PC-3 (cell line): ENCODE data around the gene CPVL. TPM values are rescaled to one million over a fixed set of nuclear protein-coding genes. Genes with fewer than 3 reads are reported as not detected.

Experiments
- ATAC-seq: fragments of 200-7000 bp; cut with Tn5 transposase; 2 replicates; pipeline ENCODE4 v1.9.1; 2020; ENCODE audit warnings: mild to moderate bottlenecking, moderate library complexity
- BruUV-seq: library from RNA; stranded (reverse); fragments of 400-500 nt; replicated peaks from 2 replicates; lab custom pipeline; 2021; lab: Mats Ljungman, UMichigan
- CTCF ChIA-PET: fragments of 300-600 bp; sonication (Branson Sonifier 250); formaldehyde crosslinking; loops from one replicate; lab custom pipeline; 2022; ENCODE audit warnings: antibody characterized with exemption; lab: Charles Lee
- POLR2A ChIA-PET: fragments of 300-600 bp; sonication (Branson Sonifier 250); formaldehyde crosslinking; loops from one replicate; lab custom pipeline; 2022; ENCODE audit warnings: antibody characterized with exemption; ENCODE audit not compliant: unreplicated experiment; lab: Charles Lee
- DNase-seq: peaks from one replicate; pipeline ENCODE4 v3.0.0-alpha.2; 2015
- H2AFZ ChIP-seq: fragments of 300-600 bp; sonication (generic); 2 replicates; pipeline ENCODE4 v1.6.0; 2016; ENCODE audit warnings: antibody characterized with exemption, low read length
- H3F3A ChIP-seq: fragments of 300-600 bp; sonication (generic); one replicate; pipeline ENCODE4 v1.6.0; 2017; ENCODE audit warnings: antibody characterized with exemption, low read length, control low read depth, mild to moderate bottlenecking; ENCODE audit not compliant: unreplicated experiment
- H3K27ac ChIP-seq: fragments of 300-600 bp; sonication (generic); 2 replicates; pipeline ENCODE4 v1.5.1; 2016; ENCODE audit warnings: mild to moderate bottlenecking, low read length
- H3K27me3 ChIP-seq: fragments of 300-600 bp; sonication (generic); 2 replicates; pipeline ENCODE4 v1.6.1; 2016; ENCODE audit warnings: low read length, mixed read lengths
- H3K36me3 ChIP-seq: fragments of 300-600 bp; sonication (generic); 2 replicates; pipeline ENCODE4 v1.6.1; 2016; ENCODE audit warnings: low read depth, mixed run types, low read length, mixed read lengths
- H3K4me1 ChIP-seq: fragments of 300-600 bp; sonication (generic); 2 replicates; pipeline ENCODE4 v1.5.1; 2016; ENCODE audit warnings: low read length; ENCODE audit not compliant: insufficient read depth
- H3K4me2 ChIP-seq: fragments of 300-600 bp; sonication (generic); 2 replicates; pipeline ENCODE4 v1.6.0; 2016; ENCODE audit warnings: low read length
- H3K4me3 ChIP-seq: fragments of 300-600 bp; sonication (generic); 2 replicates; pipeline ENCODE4 v1.5.1; 2016; ENCODE audit warnings: mild to moderate bottlenecking, low read length, mixed read lengths
- H3K79me2 ChIP-seq: fragments of 300-600 bp; sonication (generic); 2 replicates; pipeline ENCODE4 v1.6.1; 2017; ENCODE audit warnings: low read length, mixed read lengths
- H3K9ac ChIP-seq: fragments of 300-600 bp; sonication (generic); 2 replicates; pipeline ENCODE4 v1.6.0; 2016; ENCODE audit warnings: mild to moderate bottlenecking, low read length
- H3K9me2 ChIP-seq: fragments of 300-600 bp; sonication (generic); replicated peaks from 2 replicates; pipeline ENCODE4 v1.6.1; 2016; ENCODE audit warnings: mixed run types, low read length, mixed read lengths
- H3K9me3 ChIP-seq: fragments of 300-600 bp; sonication (generic); 2 replicates; pipeline ENCODE4 v1.6.1; 2016; ENCODE audit warnings: low read length, mixed read lengths
- H4K20me1 ChIP-seq: fragments of 300-600 bp; sonication (generic); 2 replicates; pipeline ENCODE4 v1.6.1; 2016; ENCODE audit warnings: low read length, mixed read lengths
- EZH2 ChIP-seq: fragments of 300-600 bp; sonication (generic); IDR thresholded peaks from one replicate; pipeline ENCODE4 v1.6.1; 2017; ENCODE audit warnings: antibody characterized with exemption, mild to moderate bottlenecking, low read length; ENCODE audit not compliant: unreplicated experiment
- EZH2phosphoT487 ChIP-seq: fragments of 300-600 bp; sonication (generic); IDR thresholded peaks from 2 replicates; pipeline ENCODE4 v1.6.1; 2018; ENCODE audit warnings: mild to moderate bottlenecking, antibody characterized with exemption, low read length, borderline replicate concordance
- intact Hi-C: fragments of 100-400 bp; cut with micrococcal nuclease; formaldehyde crosslinking; loops from 2 replicates; pipeline ENCODE4 v1.9.0; 2023
- total RNA-seq: library from RNA; depleted of rRNA; stranded (reverse); fragments of >200 nt; gene quantifications from 2 replicates; pipeline ENCODE4 v1.2.3, GENCODE V29; 2014
- TF ChIP-seq, protein P1 (sequence below): fragments of 300-600 bp; sonication (generic); conservative IDR thresholded peaks from 2 replicates; pipeline ENCODE4 v1.5.1; 2017; ENCODE audit warnings: antibody characterized with exemption, low read depth, mild to moderate bottlenecking, low read length

Gene CPVL
- total RNA-seq, 1 experiment from 2014 or later: 14.7 TPM

DNA sequence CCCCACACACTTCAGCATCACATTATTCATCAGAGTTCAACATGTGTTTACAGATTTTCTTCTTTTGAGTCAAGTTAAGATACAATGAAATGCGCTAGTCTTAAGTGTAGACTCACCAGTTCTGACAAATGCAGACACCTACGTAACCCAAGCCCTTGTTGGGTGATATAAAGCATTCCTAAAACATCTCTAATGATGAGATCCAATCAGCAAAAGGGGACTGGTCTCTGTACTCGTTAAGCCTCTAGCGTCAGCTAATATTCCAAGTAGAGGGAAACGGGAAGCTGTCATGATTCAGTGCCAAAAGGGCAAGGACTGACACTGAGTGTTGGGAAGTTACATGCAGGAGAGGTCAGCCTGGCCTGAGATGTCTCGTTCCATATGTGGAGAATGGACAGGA, 149.5 kb downstream of the CPVL start:
- Histone ChIP-seq H2AFZ (no peak overlapping the region), H3K4me3 (no peak overlapping the region), H3K4me2 (no peak overlapping the region), H3K9me3 (no peaks in the 10 kb centered on the region), H4K20me1 (no peaks in the 10 kb centered on the region), H3K9me2 (no peaks in the 10 kb centered on the region; the same call in 1 of the 2 replicates), H3K27ac (no peak overlapping the region), H3F3A (no peaks in the 10 kb centered on the region), H3K36me3 (no peaks in the 10 kb centered on the region), H3K4me1 (no peaks in the 10 kb centered on the region), H3K9ac (no peak overlapping the region), H3K79me2 (no peaks in the 10 kb centered on the region), H3K27me3 (no peaks in the 10 kb centered on the region)
- no peak for ATAC-seq
- ChIA-PET CTCF (no interaction called here), POLR2A (no interaction called here)
- intact Hi-C loops: no loop called here
- no peak for DNase-seq
- TF ChIP-seq, protein P1, sequence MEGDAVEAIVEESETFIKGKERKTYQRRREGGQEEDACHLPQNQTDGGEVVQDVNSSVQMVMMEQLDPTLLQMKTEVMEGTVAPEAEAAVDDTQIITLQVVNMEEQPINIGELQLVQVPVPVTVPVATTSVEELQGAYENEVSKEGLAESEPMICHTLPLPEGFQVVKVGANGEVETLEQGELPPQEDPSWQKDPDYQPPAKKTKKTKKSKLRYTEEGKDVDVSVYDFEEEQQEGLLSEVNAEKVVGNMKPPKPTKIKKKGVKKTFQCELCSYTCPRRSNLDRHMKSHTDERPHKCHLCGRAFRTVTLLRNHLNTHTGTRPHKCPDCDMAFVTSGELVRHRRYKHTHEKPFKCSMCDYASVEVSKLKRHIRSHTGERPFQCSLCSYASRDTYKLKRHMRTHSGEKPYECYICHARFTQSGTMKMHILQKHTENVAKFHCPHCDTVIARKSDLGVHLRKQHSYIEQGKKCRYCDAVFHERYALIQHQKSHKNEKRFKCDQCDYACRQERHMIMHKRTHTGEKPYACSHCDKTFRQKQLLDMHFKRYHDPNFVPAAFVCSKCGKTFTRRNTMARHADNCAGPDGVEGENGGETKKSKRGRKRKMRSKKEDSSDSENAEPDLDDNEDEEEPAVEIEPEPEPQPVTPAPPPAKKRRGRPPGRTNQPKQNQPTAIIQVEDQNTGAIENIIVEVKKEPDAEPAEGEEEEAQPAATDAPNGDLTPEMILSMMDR: no peak
- TF ChIP-seq EZH2phosphoT487: no peak
- TF ChIP-seq EZH2: no peak
- no TSS peak for BruUV-seq

DNA sequence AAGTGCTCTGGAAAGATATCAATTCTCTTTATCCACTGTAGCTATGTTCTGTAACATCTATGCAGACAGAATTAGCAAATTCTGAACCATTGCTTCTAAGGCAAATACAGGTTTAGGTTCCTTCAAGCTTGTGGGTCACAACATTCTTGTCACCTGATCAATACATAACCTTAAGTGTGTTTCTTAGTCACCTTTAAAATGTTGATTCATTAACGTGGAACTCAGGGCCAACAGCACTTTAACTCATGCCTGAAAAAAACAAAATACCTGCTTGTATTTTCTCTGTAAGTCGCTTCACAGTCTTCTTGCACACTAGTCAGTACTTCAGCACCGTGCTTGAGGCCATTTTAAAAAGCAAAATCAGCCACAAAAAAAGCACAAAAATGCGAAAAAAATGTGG, 153.0 kb downstream of the CPVL start:
- TF ChIP-seq EZH2 (no peak), EZH2phosphoT487 (no peak)
- TF ChIP-seq, protein P1: no peak
- no peaks in the 10 kb centered on the region for H3K27me3 ChIP-seq
- intact Hi-C loops: no loop called here
- ChIA-PET CTCF (interaction anchor here (0.6 kb wide), 1 partner anchor 94 kb away, joined by 3 read pairs; no protein-coding TSS in a partner anchor), POLR2A (no interaction called here)
- no peak overlapping the region for H3K4me3 ChIP-seq
- H3F3A ChIP-seq: no peaks in the 10 kb centered on the region
- no peaks in the 10 kb centered on the region for H3K36me3 ChIP-seq
- H2AFZ ChIP-seq: no peak overlapping the region
- no TSS peak for BruUV-seq
- no peak for ATAC-seq
- H4K20me1 ChIP-seq: no peaks in the 10 kb centered on the region
- H3K9me3 ChIP-seq: no peaks in the 10 kb centered on the region
- H3K4me1 ChIP-seq: no peaks in the 10 kb centered on the region
- no peaks in the 10 kb centered on the region; the same call in 1 of the 2 replicates for H3K9me2 ChIP-seq
- no peak overlapping the region for H3K4me2 ChIP-seq
- H3K9ac ChIP-seq: no peak overlapping the region
- H3K27ac ChIP-seq: no peak overlapping the region
- DNase-seq: no peak
- no peaks in the 10 kb centered on the region for H3K79me2 ChIP-seq

DNA sequence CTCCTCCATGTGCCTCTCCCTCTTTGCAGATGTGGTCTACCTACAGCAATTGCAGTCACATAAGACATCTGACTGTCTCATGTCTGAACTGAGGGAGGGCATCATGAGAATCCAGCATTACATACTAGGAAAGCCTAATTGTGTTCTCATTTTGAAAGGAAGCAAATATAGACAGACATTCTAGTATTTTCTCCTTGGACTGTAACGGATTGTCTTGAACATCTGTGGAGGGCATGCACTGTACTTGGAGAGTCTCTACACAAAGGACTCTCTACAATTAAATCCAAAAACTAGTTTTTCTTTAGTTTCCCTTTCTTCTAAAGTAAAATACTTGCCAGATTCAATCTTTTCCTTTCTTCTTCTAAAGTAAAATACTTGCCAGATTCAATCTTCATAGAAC, 153.5 kb downstream of the CPVL start:
- H4K20me1 ChIP-seq: no peaks in the 10 kb centered on the region
- no peaks in the 10 kb centered on the region; the same call in 1 of the 2 replicates for H3K9me2 ChIP-seq
- no TSS peak for BruUV-seq
- no peaks in the 10 kb centered on the region for H3K36me3 ChIP-seq
- ChIA-PET POLR2A (no interaction called here), CTCF (no interaction called here)
- no peak overlapping the region for H3K27ac ChIP-seq
- no peak overlapping the region for H3K4me3 ChIP-seq
- TF ChIP-seq EZH2 (no peak), EZH2phosphoT487 (no peak)
- TF ChIP-seq, protein P1: no peak
- H3K4me1 ChIP-seq: no peaks in the 10 kb centered on the region
- H3K27me3 ChIP-seq: no peaks in the 10 kb centered on the region
- H3K9ac ChIP-seq: no peak overlapping the region
- H3K4me2 ChIP-seq: no peak overlapping the region
- ATAC-seq (no peak), DNase-seq (no peak)
- H3K9me3 ChIP-seq: no peaks in the 10 kb centered on the region
- intact Hi-C loops: no loop called here
- no peak overlapping the region for H2AFZ ChIP-seq
- H3K79me2 ChIP-seq: no peaks in the 10 kb centered on the region
- no peaks in the 10 kb centered on the region for H3F3A ChIP-seq
